GM10248 (cell line): ENCODE results near the gene SERPINA5.
"Not testable (repeated sequence)": the region's sequence is repeated elsewhere in the genome, so short reads cannot be mapped to it uniquely, and the experiment has no call there.

Experiments
- CTCF ChIA-PET: fragments of 300-600 bp; sonication (Branson Sonifier 250); formaldehyde crosslinking; extraction: SDS; loops from one replicate; lab custom pipeline; 2021; ENCODE audit warnings: antibody characterized with exemption; lab: Yijun Ruan, JAX
- POLR2A ChIA-PET: fragments of 350-650 bp; sonication (Branson Sonifier 250); formaldehyde crosslinking; extraction: SDS; loops from one replicate; lab custom pipeline; 2020; ENCODE audit warnings: antibody characterized with exemption; lab: Yijun Ruan, JAX
- DNase-seq: peaks from one replicate; pipeline ENCODE4 v3.0.0; 2012; ENCODE audit errors: extremely low spot score
- CTCF ChIP-seq: IDR thresholded peaks from 2 replicates; pipeline ENCODE4 v1.5.1; 2012; ENCODE audit warnings: mild to moderate bottlenecking, low read depth; ENCODE audit errors: extremely low read depth, missing control alignments, control extremely low read depth

The SERPINA5 gene

GRCh38 chr14:94600148-94600545 lies 18.9 kb downstream of the SERPINA5 start:
- CTCF ChIA-PET = no interaction called here
- POLR2A ChIA-PET = no interaction called here
- TF ChIP-seq CTCF = no peak

GRCh38 chr14:94601884-94602391 lies 20.7 kb downstream of the SERPINA5 start:
- POLR2A ChIA-PET = no interaction called here
- CTCF ChIA-PET = no interaction called here
- no peak for DNase-seq
- TF ChIP-seq CTCF = no peak

More at GRCh38 chr14:94600148-94600545, 18.9 kb downstream of the SERPINA5 start:
- no peak for DNase-seq

GRCh38 chr14:94602722-94603121 lies 21.5 kb downstream of the SERPINA5 start:
- TF ChIP-seq CTCF = no peak
- POLR2A ChIA-PET = no interaction called here
- CTCF ChIA-PET = no interaction called here
- DNase-seq = no peak

GRCh38 chr14:94605361-94605760 lies 24.1 kb downstream of the SERPINA5 start:
- CTCF ChIA-PET = interaction anchor here (1.4 kb wide), 1 partner anchor 10 kb away, joined by 3 read pairs; no protein-coding TSS in a partner anchor
- TF ChIP-seq CTCF = no peak
- POLR2A ChIA-PET = no interaction called here
- DNase-seq = no peak

GRCh38 chr14:94608966-94609365 lies 27.7 kb downstream of the SERPINA5 start:
- POLR2A ChIA-PET, DNase-seq, CTCF ChIA-PET: not testable (repeated sequence)

- ChIA-PET CTCF (no interaction called here), POLR2A (no interaction called here)
These were observed 30.0 kb downstream of the SERPINA5 start for GRCh38 chr14:94611179-94611578.

GRCh38 chr14:94612174-94612573 lies 30.9 kb downstream of the SERPINA5 start, which contains the start of gene SERPINA3:
SERPINA3 (plus strand) TSS chr14:94612391; CDS start chr14:94614442, 2,051 bp downstream.
- TF ChIP-seq CTCF = no peak

More at GRCh38 chr14:94611179-94611578, 30.0 kb downstream of the SERPINA5 start:
- TF ChIP-seq CTCF = no peak
- no peak for DNase-seq

More at GRCh38 chr14:94612174-94612573, 30.9 kb downstream of the SERPINA5 start, which contains the start of gene SERPINA3:
- ChIA-PET CTCF (no interaction called here), POLR2A (no interaction called here)
- DNase-seq = no peak
